ENCODE measurements around the gene RAET1G.

The RAET1G gene

DNA sequence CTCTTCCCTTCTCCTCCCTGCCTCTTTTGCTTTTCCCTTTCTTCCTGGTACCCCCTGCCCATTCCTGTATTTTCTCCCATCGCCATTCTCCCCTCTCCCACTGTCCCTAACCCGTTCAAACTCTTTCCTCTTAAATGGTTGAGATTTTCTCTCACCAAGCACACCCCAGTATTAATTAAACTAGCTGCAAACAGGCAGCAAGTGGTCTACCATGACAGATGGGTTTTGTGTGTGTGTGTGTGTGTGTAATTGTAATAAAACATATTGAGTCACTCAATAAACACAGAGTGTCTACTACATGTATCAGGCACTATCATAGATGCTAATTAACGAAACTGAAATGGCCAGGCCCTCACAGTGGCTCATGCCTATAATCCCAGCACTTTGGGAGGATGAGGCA lies 31.7 kb downstream of the RAET1G start:
- no peak for DNase-seq

DNA sequence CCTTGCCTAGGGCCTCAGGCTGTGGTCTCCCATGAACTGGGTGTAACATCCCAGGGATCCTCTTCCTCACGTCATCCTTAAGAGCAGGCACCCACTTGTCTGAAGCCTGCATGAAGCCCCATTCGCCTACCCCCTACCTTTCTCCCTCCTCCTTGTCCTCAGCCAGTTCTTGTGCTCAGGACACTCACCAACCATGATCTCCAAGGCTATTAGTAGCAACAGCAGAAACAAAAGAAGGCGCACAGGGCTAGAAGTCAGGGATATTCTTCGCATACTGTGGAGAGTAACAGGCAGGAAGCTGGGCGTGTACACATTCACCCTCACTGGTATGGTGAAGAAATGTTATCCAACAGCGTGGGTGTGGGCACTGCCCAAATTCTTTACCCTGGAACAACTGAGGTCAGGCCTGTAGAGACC lies 32.3 kb downstream of the RAET1G start:
- no peak for DNase-seq

DNA sequence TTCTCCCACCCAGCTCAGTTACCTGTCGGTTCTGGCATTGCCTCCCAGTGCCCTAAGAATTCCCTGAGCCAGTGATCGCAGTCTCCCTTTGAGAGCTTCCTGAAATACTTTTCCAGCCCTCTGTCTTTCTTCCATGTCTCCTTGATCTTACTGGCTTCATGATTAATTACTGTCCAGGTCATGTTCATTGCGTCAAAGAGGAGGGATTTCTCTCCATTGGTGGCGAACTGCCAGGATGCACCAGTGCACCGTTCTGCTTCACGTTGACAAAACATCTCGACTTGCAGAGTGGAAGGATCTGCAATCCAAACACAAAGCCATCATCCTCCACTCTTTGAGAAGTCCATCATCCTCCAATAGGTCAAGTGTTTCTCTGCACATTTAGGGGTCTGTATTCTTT lies 33.6 kb downstream of the RAET1G start:
- no peak for DNase-seq

DNA sequence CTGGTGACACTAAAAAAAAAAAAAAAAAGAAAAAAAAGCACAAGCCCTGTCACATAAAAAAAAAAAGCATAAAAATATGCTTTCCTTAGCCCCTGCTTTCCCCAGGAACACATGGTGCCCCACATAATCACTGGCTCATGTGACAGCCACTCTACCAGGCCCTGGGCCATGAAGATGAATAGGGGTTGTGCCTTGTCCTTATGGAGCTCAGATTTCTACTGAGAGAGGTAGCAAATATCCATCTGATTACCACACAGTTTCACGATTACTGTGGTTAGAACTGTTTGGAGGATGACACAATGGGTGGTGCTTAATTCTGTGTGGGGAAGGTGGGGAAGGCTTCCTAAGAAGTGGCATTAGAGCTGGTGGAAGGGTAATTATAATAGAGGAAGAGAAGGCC lies 34.3 kb downstream of the RAET1G start:
- DNase-seq = no peak

DNA sequence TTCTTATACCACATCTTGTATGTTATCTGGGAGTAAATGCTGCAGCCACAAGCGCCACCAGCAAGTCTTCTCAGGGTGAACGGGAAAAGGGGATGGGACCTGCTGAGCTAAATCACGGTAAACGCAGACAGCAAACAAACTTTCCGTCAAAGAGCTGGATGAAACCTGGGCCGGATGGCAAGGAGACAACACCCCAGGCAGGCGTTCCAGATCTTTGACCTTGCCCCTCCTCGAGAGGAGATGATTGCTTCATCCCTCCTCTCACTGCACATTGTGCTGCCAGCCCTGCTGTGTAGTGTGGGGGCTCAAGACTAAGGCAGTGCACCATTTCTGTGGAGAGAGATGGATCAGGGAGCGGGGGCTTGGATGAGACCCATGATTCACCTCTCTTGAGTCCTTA lies 34.8 kb downstream of the RAET1G start:
- DNase-seq = no peak

DNA sequence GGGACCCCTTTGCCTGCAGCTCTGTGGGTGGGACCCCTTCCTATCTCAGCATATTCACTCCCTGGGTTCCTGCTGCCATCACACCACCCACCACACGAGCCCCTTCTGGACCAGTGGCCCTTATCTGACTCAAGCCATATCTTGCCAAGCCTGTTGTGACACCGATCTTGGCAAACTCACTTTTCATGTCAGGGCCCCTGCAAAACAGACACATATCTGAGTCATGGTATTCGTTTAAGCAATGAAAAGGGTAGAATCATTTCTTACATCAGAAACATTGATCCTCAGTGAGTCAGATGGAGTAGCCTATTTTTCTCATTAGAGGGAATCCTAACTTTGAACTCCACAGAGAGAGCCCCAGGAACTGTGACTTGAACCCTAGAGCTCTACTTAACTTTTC lies 35.6 kb downstream of the RAET1G start:
- DNase-seq = no peak

DNA sequence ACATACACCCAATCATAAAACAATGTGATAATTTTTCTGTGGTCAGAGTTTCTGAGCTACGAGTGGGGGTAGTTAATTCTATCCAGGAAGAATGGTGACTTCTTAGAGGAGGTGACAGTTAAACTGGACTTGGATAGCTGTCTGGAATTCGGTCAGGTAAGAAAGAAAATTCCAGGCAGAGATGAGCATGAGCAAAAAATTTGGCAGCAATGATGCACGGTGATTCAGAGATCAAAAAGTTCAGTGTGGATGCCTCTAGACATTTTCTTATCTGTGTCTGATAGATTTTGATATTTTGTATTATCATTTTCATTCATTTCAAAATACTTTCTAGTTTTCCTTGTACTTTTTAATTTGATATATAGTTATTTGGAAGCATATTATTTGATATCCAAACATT lies 37.0 kb downstream of the RAET1G start:
- no peak for DNase-seq

DNA sequence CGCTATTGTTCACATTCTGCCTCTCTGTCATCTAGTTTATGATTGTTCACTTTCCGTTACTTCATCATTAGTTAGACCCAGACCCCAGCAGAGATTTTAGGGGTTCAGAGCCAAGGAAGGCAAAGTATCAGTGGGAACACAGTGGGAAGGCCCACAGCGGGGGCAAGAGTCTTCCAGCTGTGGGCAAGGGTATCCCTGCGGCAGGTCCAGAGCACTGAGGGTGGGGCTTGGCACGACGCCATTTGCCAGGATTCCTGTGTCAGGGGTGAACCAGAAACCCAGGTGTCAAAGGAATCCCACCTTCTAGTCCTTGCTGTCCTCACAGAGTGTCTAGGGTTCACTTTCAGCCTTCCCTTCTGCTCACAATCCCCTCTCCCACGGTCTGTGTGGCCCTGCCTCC lies 38.3 kb downstream of the RAET1G start:
- DNase-seq = no peak

DNA sequence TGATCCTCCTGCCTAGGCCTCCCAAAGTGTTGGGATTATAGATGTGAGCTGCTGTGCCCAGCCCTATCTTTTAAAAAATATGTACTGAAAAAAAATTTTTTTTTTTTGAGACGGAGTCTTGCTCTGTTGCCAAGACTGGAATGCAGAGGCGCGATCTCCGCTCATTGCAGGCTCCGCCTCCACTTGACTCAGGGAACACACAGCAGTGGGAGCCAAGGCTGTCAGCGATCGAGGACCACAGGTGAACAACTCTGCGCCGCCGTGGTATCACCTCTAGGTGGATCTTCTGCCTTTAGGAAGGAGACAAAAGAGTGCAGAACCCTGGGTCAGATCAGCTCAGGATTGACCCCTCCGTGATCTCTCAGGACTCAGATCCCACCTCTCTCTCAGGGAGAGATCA lies 38.7 kb downstream of the RAET1G start:
- DNase-seq = no peak

DNA sequence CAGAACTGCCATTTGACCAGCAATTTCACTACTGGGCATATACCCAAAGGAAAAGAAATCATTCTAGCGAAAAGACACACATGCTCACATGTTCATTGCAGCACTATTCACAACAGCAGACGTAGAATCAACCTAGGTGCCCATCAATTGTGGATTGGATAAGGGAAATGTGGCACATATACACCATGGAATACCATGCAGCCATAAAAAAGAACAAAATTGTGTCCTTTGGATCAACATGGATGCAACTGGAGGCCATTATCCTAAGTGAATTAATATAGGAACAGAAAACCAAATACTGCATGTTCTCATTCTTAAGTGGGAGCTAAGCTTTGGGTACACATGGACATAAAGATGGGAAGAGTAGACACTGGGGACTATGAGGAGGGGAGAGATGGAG lies 41.1 kb downstream of the RAET1G start:
- DNase-seq = no peak

DNA sequence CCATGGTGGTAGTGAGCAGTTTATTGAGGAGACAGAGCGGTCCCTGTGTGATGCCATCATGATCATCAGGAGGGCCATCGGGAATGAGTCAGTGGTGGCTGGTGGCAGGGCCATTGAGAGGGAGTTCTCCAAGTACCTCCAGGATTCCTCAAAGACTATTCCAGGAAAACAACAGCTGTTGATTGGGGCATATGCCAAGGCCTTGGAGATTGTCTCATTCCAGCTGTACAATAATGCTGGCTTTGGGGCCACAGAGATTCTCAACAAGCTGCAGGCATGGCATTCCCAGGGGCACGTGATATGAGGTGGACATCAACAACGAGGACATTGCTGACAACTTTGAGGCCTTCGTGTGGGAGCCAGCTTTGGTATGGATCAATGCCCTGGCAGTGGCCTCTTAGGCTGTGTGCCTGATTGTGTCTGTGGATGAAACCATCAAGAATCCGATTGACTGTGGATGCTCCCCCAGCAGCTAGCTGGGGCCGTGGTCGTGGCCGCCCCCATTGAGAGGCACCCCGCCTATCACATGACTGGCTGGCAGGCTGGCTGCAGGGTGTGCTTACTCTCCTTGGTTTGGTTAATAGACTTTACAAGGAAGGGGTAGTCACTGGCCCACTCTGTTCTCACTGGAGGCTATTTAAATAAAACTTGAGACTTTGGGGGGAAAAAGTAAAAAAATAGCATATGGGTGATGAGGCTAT lies 41.7 kb downstream of the RAET1G start:
- no peak for DNase-seq

DNA sequence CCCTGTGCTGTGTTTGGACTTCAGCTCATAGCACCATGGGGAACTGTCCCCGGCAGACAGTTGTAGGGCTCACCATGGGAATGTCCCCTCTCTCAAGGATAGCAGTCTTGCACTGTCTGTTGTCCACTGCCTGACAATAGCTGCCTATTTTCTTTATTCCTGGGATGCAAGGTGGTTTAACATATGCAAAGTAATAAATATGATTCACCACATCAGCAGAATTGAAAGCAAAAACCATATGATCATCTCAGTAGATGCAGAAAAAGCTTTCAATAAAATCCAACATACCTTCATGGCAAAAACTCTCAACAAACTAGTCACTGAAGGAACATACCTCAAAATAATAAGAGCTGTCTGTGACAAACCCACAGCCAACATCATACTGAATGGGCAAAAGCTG lies 45.3 kb downstream of the RAET1G start:
- no peak for DNase-seq

DNA sequence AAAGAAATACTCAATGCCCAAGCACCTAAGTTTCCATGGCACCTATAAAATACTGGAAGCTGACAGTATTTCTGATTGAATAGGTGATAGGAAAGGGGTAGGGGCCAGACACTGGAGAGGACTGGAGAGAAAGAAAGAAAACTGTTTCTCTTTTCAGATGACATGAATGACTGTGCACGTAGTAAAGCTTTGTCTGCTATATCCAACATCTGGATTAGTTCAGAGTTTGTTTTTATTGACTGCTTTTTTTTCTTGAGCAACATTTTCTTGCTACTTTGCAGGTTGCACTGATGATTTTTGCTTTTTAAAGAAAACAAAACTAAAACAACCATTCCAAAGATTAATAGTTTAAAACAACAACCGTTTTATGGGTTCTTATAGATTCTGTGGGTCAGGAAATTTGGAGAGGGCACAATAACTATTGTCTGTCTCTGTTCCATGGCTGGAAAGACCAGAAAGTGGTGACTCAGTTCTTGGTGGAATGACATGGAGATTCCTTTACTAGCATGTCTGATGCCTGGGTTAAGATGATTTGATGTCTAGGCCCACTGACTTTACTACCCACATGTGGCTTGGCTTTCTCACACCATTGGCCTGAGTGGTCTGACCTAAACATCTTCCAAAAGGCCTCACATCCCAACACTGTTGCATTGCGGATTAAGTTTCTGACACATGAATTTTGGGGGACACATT lies 46.5 kb downstream of the RAET1G start:
- no peak for DNase-seq

DNA sequence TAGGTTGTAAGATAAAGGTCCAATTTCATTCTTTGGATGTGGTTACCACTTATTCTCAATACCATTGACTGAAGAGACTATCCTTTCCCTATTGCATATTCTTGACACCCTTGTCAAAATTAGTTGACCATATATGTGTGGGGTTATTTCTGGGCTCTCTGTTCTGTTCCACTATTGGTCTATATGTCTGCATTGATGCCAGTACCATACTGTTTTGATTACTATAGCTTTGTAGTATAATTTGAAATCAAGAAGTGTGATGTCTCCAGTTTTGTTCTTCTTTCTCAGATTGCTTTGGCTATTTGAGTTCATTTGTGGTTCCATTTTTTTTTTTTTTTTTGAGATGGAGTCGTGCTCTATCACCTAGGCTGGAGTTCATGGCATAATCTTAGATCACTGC lies 50.7 kb downstream of the RAET1G start:
- no peak for DNase-seq

DNA sequence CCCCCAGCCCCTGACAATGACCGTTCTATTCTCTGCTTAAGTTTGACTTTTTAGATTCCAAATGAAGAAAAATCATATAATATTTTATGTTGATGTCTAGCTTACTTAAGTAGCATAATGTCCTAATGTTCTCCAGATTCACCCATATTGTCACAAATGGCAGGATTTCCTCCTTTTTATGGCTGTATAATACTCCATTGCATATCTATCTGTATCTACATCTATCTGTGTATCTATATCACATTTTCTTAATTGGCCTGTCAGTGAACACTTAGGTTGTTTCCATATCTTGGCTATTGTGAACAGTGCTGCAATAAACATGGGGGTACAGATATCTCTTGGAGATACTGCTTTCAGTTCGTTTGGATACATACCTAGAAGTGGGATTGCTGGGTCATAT lies 51.7 kb downstream of the RAET1G start:
- no peak for DNase-seq

DNA sequence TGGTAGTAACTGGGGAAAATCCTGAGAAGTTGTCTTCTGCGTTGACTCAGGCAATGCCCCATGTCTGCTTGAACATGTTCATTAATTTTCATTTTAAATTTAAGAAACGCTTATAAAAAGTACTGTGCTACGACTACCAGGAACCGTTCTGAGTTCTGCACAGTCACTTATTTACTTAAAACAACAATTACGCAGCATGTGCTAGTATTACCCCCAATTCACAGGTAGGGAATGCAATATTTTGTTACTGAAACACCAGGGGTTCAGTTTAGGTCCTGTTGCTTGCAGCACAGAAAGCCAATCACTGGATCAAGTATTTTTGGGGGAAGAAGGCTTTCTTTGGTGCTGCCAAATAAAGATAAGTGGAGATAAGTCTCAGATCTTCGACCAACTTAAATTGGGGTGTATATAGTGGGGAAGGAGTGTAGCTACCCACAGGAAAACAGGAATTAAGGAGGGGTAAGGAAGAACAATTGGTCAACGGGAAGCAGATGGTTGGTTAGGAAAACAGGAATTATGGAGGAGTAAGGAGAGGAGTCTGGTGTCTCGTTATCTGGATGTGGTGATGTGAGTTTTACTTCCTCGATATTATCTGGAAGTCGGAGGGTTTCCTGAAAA lies 53.5 kb downstream of the RAET1G start:
- no peak for DNase-seq

DNA sequence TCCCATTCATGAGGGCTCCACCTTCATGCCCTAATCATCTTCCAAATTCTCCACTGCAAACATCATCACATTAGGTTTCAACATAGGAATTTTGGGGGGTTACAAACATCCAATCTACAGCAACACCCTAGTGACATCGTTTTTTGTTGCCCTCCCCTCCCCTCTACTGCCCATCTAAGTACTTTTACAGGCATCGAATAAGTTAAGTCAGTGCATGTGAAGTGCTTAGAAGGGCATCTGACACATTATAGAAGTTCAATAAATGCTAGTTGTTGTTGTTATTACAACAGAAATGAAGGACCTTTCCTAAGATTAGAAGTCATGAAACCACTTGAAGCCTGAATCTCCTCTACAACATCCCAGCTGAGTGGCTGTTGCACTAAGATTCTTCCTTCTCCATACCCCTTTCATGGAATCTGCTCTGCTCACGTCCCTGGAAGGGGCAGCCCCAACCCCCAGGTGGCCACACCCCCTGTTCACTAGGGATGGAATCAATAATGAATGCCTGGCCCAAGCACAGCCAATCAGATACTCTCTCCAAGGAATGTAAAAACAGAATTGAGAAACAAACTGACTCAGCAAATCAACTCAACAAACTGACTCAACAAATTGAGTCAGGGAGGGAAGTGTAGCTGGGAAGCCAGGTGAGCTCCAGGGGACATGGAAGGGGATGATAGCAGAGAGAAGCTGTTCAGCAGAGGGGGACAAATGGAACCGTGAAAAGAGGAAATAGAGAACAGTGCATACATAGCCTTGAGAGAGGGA lies 54.9 kb downstream of the RAET1G start:
- DNase-seq = no peak
